ENCODE measurements around the gene VAMP3. TPM values are rescaled to one million over a fixed set of nuclear protein-coding genes. Genes with fewer than 3 reads are reported as not detected.

Gene VAMP3
- total and polyA plus RNA-seq, 2 donors (not counting 1 experiment from before 2014, with no cell fraction given) = 22.4 to 49.6 TPM

DNA sequence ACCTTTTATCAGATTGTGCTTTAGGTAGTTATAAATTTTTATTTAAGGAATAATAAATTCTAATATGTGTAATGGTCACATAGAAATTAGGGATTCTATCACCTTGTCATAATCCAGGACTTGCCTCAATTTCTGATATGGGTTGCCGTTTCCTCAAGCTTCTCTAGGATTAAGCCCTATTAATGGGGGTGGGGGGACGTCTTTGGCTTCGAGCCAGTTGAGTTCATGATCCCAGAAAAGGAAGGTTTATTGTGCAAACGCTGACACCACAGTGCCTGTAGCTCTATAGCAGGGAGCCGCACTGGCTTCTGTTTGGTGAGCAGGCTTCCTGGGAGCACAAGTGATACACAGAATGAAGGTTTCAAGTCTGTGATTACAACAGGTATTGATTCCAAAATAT, 22.0 kb upstream of the VAMP3 start:
- H4K20me1 ChIP-seq (ENCODE audit: control insufficient read depth, insufficient read depth, low read length, poor library complexity, severe bottlenecking) = no peaks in the 10 kb centered on the region
- POLR2A ChIA-PET = no interaction called here
- H3K79me2 ChIP-seq (ENCODE audit: control insufficient read depth, insufficient read depth, low read length) = no peaks in the 10 kb centered on the region
- Mint-ChIP-seq H3K4me1 (peaks cover 4% of the 10 kb centered on the region), H3K27ac (no peak overlapping the region), H3K4me3 (no peak overlapping the region), H3K27me3 (no peaks in the 10 kb centered on the region), H3K9me3 (ENCODE audit: insufficient read depth) (no peaks in the 10 kb centered on the region)
- H3K9me3 ChIP-seq (ENCODE audit: control extremely low read depth in 1 of 3, control insufficient read depth in 2 of 3, insufficient read depth in 1 of 3, low read length in 2 of 3) = no peaks in the 10 kb centered on the region
- TF ChIP-seq, protein P1, sequence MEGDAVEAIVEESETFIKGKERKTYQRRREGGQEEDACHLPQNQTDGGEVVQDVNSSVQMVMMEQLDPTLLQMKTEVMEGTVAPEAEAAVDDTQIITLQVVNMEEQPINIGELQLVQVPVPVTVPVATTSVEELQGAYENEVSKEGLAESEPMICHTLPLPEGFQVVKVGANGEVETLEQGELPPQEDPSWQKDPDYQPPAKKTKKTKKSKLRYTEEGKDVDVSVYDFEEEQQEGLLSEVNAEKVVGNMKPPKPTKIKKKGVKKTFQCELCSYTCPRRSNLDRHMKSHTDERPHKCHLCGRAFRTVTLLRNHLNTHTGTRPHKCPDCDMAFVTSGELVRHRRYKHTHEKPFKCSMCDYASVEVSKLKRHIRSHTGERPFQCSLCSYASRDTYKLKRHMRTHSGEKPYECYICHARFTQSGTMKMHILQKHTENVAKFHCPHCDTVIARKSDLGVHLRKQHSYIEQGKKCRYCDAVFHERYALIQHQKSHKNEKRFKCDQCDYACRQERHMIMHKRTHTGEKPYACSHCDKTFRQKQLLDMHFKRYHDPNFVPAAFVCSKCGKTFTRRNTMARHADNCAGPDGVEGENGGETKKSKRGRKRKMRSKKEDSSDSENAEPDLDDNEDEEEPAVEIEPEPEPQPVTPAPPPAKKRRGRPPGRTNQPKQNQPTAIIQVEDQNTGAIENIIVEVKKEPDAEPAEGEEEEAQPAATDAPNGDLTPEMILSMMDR (IDR thresholded peaks at IDR 0.05) = no peak
- no peak for TF ChIP-seq EZH2 (IDR thresholded peaks at IDR 0.05; ENCODE audit: borderline replicate concordance, insufficient read depth, low read depth, low read length, poor library complexity, severe bottlenecking)
- H3K36me3 ChIP-seq (replicated peaks in 1 of 2; ENCODE audit: control extremely low read depth in 1 of 2, control insufficient read depth in 1 of 2, extremely low read depth in 1 of 2, insufficient read depth in 2 of 2, low read length in 1 of 2) = peaks cover 0 to 2% of the 10 kb centered on the region in 2 experiments
- H3K9ac ChIP-seq (ENCODE audit: low read length) = no peak overlapping the region
- H3K27ac ChIP-seq (ENCODE audit: low read length in 2 of 2) = no peak overlapping the region
- intact Hi-C loops (cut with micrococcal nuclease) = no loop called here
- H3K27me3 ChIP-seq (replicated peaks in 1 of 4; ENCODE audit: control extremely low read depth in 1 of 4, control insufficient read depth in 3 of 4, insufficient read depth in 4 of 4, low read length in 3 of 4) = no peaks in the 10 kb centered on the region
- H2AFZ ChIP-seq (ENCODE audit: insufficient read depth, low read depth, low read length, poor library complexity, severe bottlenecking) = no peak overlapping the region
- DNase-seq (no peak), ATAC-seq (ENCODE audit: low read depth) (no peak)
- no peak overlapping the region for H3K4me2 ChIP-seq (replicated peaks; ENCODE audit: low read depth, low read length, poor library complexity, severe bottlenecking)
- H3K4me3 ChIP-seq (ENCODE audit: control extremely low read depth in 1 of 5, extremely low read depth in 1 of 5, insufficient read depth in 1 of 5, low read depth in 2 of 5, low read length in 4 of 5) = no peak overlapping the region
- CTCF ChIA-PET = interaction anchor here (0.7 to 11.3 kb wide), 2 partner anchors 9 to 81 kb away, joined by 6 to 504 read pairs; no protein-coding TSS in a partner anchor
- WGBS (ENCODE audit: insufficient coverage) = 63% methylated on average over 3 of the region's 5 CpGs
- peaks cover 0 to 7% of the 10 kb centered on the region in 2 donors for H3K4me1 ChIP-seq (ENCODE audit: control insufficient read depth in 2 of 2, insufficient read depth in 2 of 2, low read length in 2 of 2)

DNA sequence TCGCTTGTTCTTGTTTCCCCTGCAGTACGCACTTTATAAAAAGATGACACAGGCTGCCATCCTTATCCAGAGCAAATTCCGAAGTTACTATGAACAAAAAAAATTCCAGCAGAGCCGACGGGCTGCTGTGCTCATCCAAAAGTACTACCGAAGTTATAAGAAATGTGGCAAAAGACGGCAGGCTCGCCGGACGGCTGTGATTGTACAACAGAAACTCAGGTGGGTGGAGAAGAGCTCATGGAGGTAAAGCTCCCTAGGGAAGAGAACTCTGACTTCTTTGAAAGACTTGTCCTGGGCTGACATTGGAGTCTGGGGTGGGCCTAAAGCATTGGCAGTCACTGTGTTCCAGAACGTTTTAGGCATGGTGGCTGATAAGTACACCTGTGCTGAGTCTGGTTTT, 19.9 kb upstream of the VAMP3 start:
- DNase-seq = no peak
- Mint-ChIP-seq H3K4me1 (peaks cover 4% of the 10 kb centered on the region), H3K27ac (no peak overlapping the region), H3K4me3 (no peak overlapping the region), H3K9me3 (ENCODE audit: insufficient read depth) (no peaks in the 10 kb centered on the region), H3K27me3 (no peaks in the 10 kb centered on the region)
- Histone ChIP-seq H3K27ac (ENCODE audit: low read length in 2 of 2) (no peak overlapping the region), H4K20me1 (ENCODE audit: control insufficient read depth, insufficient read depth, low read length, poor library complexity, severe bottlenecking) (no peaks in the 10 kb centered on the region), H3K27me3 (replicated peaks in 1 of 4; ENCODE audit: control extremely low read depth in 1 of 4, control insufficient read depth in 3 of 4, insufficient read depth in 4 of 4, low read length in 3 of 4) (no peaks in the 10 kb centered on the region), H3K4me2 (replicated peaks; ENCODE audit: low read depth, low read length, poor library complexity, severe bottlenecking) (no peak overlapping the region), H3K36me3 (replicated peaks in 1 of 2; ENCODE audit: control extremely low read depth in 1 of 2, control insufficient read depth in 1 of 2, extremely low read depth in 1 of 2, insufficient read depth in 2 of 2, low read length in 1 of 2) (no peaks in the 10 kb centered on the region), H3K4me1 (ENCODE audit: control insufficient read depth in 2 of 2, insufficient read depth in 2 of 2, low read length in 2 of 2) (peaks cover 0 to 7% of the 10 kb centered on the region in 2 donors), H3K9me3 (ENCODE audit: control extremely low read depth in 1 of 3, control insufficient read depth in 2 of 3, insufficient read depth in 1 of 3, low read length in 2 of 3) (no peaks in the 10 kb centered on the region), H3K79me2 (ENCODE audit: control insufficient read depth, insufficient read depth, low read length) (no peaks in the 10 kb centered on the region), H3K4me3 (ENCODE audit: control extremely low read depth in 1 of 5, extremely low read depth in 1 of 5, insufficient read depth in 1 of 5, low read depth in 2 of 5, low read length in 4 of 5) (no peak overlapping the region), H3K9ac (ENCODE audit: low read length) (no peak overlapping the region), H2AFZ (ENCODE audit: insufficient read depth, low read depth, low read length, poor library complexity, severe bottlenecking) (no peak overlapping the region)
- intact Hi-C loops (cut with micrococcal nuclease) = no loop called here
- TF ChIP-seq, protein P1 (IDR thresholded peaks at IDR 0.05) = no peak
- no peak for TF ChIP-seq EZH2 (IDR thresholded peaks at IDR 0.05; ENCODE audit: borderline replicate concordance, insufficient read depth, low read depth, low read length, poor library complexity, severe bottlenecking)
- ATAC-seq (ENCODE audit: low read depth) = no peak
- ChIA-PET POLR2A (no interaction called here), CTCF (interaction anchor here (1.1 to 11.3 kb wide), 9 partner anchors 9 to 83 kb away, joined by 3 to 504 read pairs (median 10); partner anchors contain the start of gene PER3)
- 97% methylated on average over 10 of the region's 11 CpGs for WGBS (ENCODE audit: insufficient coverage)
